CD14-positive monocyte (primary cell): Measurements from ENCODE around the gene TAS2R39. TPM values are rescaled to one million over a fixed set of nuclear protein-coding genes. Genes with fewer than 3 reads are reported as not detected.

ENCODE experiments used
- DNase-seq, 3 donors: peaks; one replicate each; pipeline ENCODE4 v3.0.0-alpha.2; 2011 to 2022
- H2AFZ ChIP-seq: 2 replicates; pipeline ENCODE4 v1.6.0; 2012; ENCODE audit warnings: mild to moderate bottlenecking, low read depth, low read length, inconsistent platforms; ENCODE audit not compliant: insufficient read depth, poor library complexity, severe bottlenecking
- H3K27ac ChIP-seq, 2 donors: 1 replicate in 1 of 2; 2 replicates in 1 of 2; pipeline ENCODE4 v1.5.1; 2012 to 2013; ENCODE audit warnings: low read length in 2 of 2, control low read depth in 1 of 2, inconsistent platforms in 1 of 2, low read depth in 1 of 2, mild to moderate bottlenecking in 1 of 2
- H3K27me3 ChIP-seq, 2 donors: one replicate each; pipeline versions ENCODE4 v1.6.0 to v1.6.1; 2011 to 2013; ENCODE audit warnings: low read length in 2 of 2; ENCODE audit not compliant: control insufficient read depth in 2 of 2, insufficient read depth in 2 of 2
- H3K36me3 ChIP-seq, 2 donors: replicated peaks in 1 of 2; 1 replicate in 1 of 2; 2 replicates in 1 of 2; pipeline versions ENCODE4 v1.5.1 to v1.6.1; 2012 to 2013; ENCODE audit warnings: low read length in 2 of 2, control low read depth in 1 of 2, inconsistent platforms in 1 of 2, mild to moderate bottlenecking in 1 of 2; ENCODE audit not compliant: insufficient read depth in 2 of 2, control insufficient read depth in 1 of 2
- H3K4me1 ChIP-seq, 2 donors: 1 replicate in 1 of 2; 2 replicates in 1 of 2; pipeline versions ENCODE4 v1.5.1 to v1.6.1; 2012 to 2013; ENCODE audit warnings: low read length in 2 of 2, control low read depth in 1 of 2, inconsistent platforms in 1 of 2, mild to moderate bottlenecking in 1 of 2, moderate library complexity in 1 of 2; ENCODE audit not compliant: insufficient read depth in 2 of 2, control insufficient read depth in 1 of 2
- H3K4me2 ChIP-seq: replicated peaks from 2 replicates; pipeline ENCODE3; 2012; ENCODE audit warnings: low read length, moderate library complexity, mild to moderate bottlenecking; ENCODE audit not compliant: poor library complexity, severe bottlenecking; ENCODE audit errors: extremely low read depth
- H3K4me3 ChIP-seq, 3 experiments: fragments of 200-600 bp in 1 of 3; sonication (generic) in 1 of 3; replicated peaks in 1 of 3; 1 replicate in 2 of 3; 2 replicates in 1 of 3; pipeline ENCODE4 v1.5.1; 2011 to 2013; ENCODE audit warnings: low read length in 3 of 3, mild to moderate bottlenecking in 3 of 3, control low read depth in 2 of 3, low read depth in 2 of 3, inconsistent platforms in 1 of 3, moderate library complexity in 1 of 3
- H3K79me2 ChIP-seq: 2 replicates; pipeline ENCODE4 v1.6.0; 2012; ENCODE audit warnings: mild to moderate bottlenecking, control low read depth, inconsistent platforms, low read length, moderate library complexity; ENCODE audit not compliant: insufficient read depth
- H3K9ac ChIP-seq: 2 replicates; pipeline ENCODE4 v1.6.0; 2017; ENCODE audit warnings: low read length, mild to moderate bottlenecking; ENCODE audit not compliant: insufficient read depth, poor library complexity, severe bottlenecking
- H3K9me3 ChIP-seq, 2 donors: replicated peaks in 1 of 2; 1 replicate in 1 of 2; 2 replicates in 1 of 2; pipeline versions ENCODE4 v1.5.1 to v1.6.1; 2012 to 2013; ENCODE audit warnings: low read length in 2 of 2, control low read depth in 1 of 2; ENCODE audit not compliant: control insufficient read depth in 1 of 2, insufficient read depth in 1 of 2
- H4K20me1 ChIP-seq: 2 replicates; pipeline ENCODE4 v1.6.0; 2012; ENCODE audit warnings: mild to moderate bottlenecking, low read length, control low read depth, moderate library complexity; ENCODE audit not compliant: insufficient read depth
- H3K27ac Mint-ChIP-seq, 7 donors: one replicate each; pipeline ENCODE4 v1.8.0; 2020; ENCODE audit warnings: mild to moderate bottlenecking in 7 of 7, mixed read lengths in 7 of 7, moderate library complexity in 6 of 7, inconsistent platforms in 2 of 7
- H3K27me3 Mint-ChIP-seq, 3 donors: one replicate each; pipeline ENCODE4 v1.8.0; 2021 to 2022; ENCODE audit warnings: low read depth in 3 of 3, mild to moderate bottlenecking in 3 of 3, mixed read lengths in 3 of 3, moderate library complexity in 3 of 3, inconsistent platforms in 1 of 3
- H3K36me3 Mint-ChIP-seq, 2 donors: one replicate each; pipeline ENCODE4 v1.8.0; 2020; ENCODE audit warnings: mixed read lengths in 2 of 2, inconsistent platforms in 1 of 2, mild to moderate bottlenecking in 1 of 2
- H3K4me1 Mint-ChIP-seq: one replicate; pipeline ENCODE4 v1.8.0; 2020; ENCODE audit warnings: mild to moderate bottlenecking, mixed read lengths
- H3K4me3 Mint-ChIP-seq, 2 donors: one replicate each; pipeline ENCODE4 v1.8.0; 2020; ENCODE audit warnings: mild to moderate bottlenecking in 2 of 2, mixed read lengths in 2 of 2, moderate library complexity in 1 of 2
- H3K9me3 Mint-ChIP-seq, 7 donors: one replicate each; pipeline ENCODE4 v1.8.0; 2020 to 2022; ENCODE audit warnings: mixed read lengths in 7 of 7, mild to moderate bottlenecking in 6 of 7, moderate library complexity in 6 of 7, inconsistent platforms in 2 of 7
- CTCF ChIP-seq: fragments of 200-600 bp; IDR thresholded peaks from one replicate; pipeline ENCODE4 v1.8.0; 2022; ENCODE audit warnings: antibody characterized with exemption, mild to moderate bottlenecking
- WGBS: methylation state at CpG from one replicate; pipeline ENCODE4 v1.1.5; 2013; ENCODE audit warnings: missing lambda C conversion rate; ENCODE audit not compliant: insufficient coverage; 5-methylcytosine and 5-hydroxymethylcytosine counted together
- intact Hi-C, 2 donors: fragments of 100-400 bp; cut with micrococcal nuclease; formaldehyde crosslinking; loops; one replicate each; pipeline versions ENCODE4 v1.15.0 to v1.15.1; 2023
- polyA minus RNA-seq: library from RNA; depleted of rRNA, polyadenylated mRNA; stranded (reverse); fragments of >200 nt; gene quantifications from 2 replicates; pipeline ENCODE4 v1.2.3, GENCODE V29; 2012
- polyA plus RNA-seq, 3 donors: library from polyadenylated mRNA; depleted of rRNA in 1 of 3; unstranded in 2 of 3; stranded (reverse) in 1 of 3; fragments of 300-500 nt in 2 of 3; fragments of >200 nt in 1 of 3; fragmentation: Illumina TruSeq in 2 of 3; gene quantifications; 1 replicate in 2 of 3; 2 replicates in 1 of 3; pipeline ENCODE4 v1.2.3, GENCODE V29; 2012 to 2021
- total RNA-seq, 12 experiments: library from RNA in 1 of 12; stranded (reverse) in 1 of 12; fragments of 120-200 nt in 1 of 12; gene quantifications; one replicate each; pipeline ENCODE4 v1.2.4 and lab custom pipeline; 2013 to 2026; ENCODE audit warnings: mixed read lengths in 6 of 12, inconsistent platforms in 1 of 12

Gene TAS2R39
- not detected for total RNA-seq (2013)
- polyA plus RNA-seq (not detected), polyA minus RNA-seq (not detected in 2 replicates), total RNA-seq (lab: John Stamatoyannopoulos, UW) (0 to 0.30 (median 0) reads per million in 11 experiments)

DNA sequence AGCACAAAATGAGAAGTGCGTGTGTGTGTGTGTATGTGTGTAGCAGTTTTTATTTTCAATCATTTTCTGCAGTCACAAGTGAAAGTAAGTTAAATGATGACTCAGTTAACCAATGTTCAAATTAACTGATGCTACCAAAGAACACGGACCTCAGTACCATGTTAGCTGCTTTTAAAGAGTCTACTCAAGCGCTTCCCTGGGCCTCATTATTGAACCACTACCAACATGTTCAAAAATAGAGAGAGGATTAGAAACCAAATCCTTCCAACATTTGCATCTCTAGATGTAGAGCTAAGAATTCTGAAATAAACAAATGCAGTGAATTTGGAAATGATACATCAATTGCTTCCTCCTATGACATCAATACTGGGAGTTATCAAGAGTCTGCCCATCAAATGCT lies at the start of gene TAS2R39:
Gene TAS2R39 (plus strand): TSS at position 396 of the 400 bp plus-strand sequence. CDS start 0 bp downstream, at position 396.
- no peak for DNase-seq
- no peaks in the 10 kb centered on the region for H4K20me1 ChIP-seq

DNA sequence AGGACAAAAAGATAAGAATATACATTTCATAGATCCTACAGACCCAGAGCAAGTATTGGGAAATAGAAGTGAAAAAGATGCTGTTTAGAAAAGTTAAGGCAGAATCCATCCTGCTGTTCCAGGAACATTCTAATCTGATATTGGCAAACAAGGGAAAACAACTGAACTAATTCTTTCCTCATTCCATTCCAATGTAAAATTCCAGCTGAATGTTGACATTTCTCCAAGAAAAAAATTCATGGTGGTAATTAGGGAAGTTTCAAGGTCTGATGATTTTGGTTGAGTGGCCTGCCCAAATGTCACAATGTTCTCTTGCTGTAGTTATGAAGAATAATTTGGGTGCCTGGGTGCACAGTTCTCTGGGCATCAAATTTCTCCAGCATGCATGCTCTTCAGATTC lies 36.1 kb upstream of the TAS2R39 start:
- H3K4me3 Mint-ChIP-seq, result no peak overlapping the region
- H3K79me2 ChIP-seq, result no peaks in the 10 kb centered on the region
- H3K4me1 ChIP-seq, result no peaks in the 10 kb centered on the region
- H3K27me3 Mint-ChIP-seq, result peaks cover 0 to 2% (median 2%) of the 10 kb centered on the region in 3 donors
- peaks cover 0 to 4% of the 10 kb centered on the region in 2 donors for H3K9me3 ChIP-seq
- H3K27ac Mint-ChIP-seq, result no peak overlapping the region
- no peak overlapping the region for H3K4me2 ChIP-seq
- no peaks in the 10 kb centered on the region for H3K36me3 Mint-ChIP-seq
- no peak overlapping the region for H3K9ac ChIP-seq
- no peak overlapping the region for H3K27ac ChIP-seq
- TF ChIP-seq CTCF, result no peak
- no peaks in the 10 kb centered on the region for H3K36me3 ChIP-seq
- peaks cover 8 to 19% (median 10%) of the 10 kb centered on the region in 7 donors for H3K9me3 Mint-ChIP-seq
- H3K27me3 ChIP-seq, result no peaks in the 10 kb centered on the region
- DNase-seq, result no peak
- no peak overlapping the region for H2AFZ ChIP-seq
- H3K4me1 Mint-ChIP-seq, result no peaks in the 10 kb centered on the region
- no peaks in the 10 kb centered on the region for H4K20me1 ChIP-seq
- intact Hi-C loops, result no loop called here
- H3K4me3 ChIP-seq, result no peak overlapping the region

More for the DNA sequence above, at the start of gene TAS2R39:
- no peak within 1 kb of the TSS for H3K27ac Mint-ChIP-seq
- intact Hi-C loops, result no loop called here
- peaks cover 0 to 2% (median 1%) of the 10 kb centered on the region in 3 donors for H3K27me3 Mint-ChIP-seq
- Histone ChIP-seq H3K27ac (no peak within 1 kb of the TSS), H3K36me3 (no peaks in the 10 kb centered on the region), H3K79me2 (no peaks in the 10 kb centered on the region), H3K4me3 (no peak within 1 kb of the TSS), H2AFZ (no peak within 1 kb of the TSS), H3K9me3 (peaks cover 7 to 14% of the 10 kb centered on the region in 2 donors), H3K9ac (no peak within 1 kb of the TSS), H3K4me1 (no peaks in the 10 kb centered on the region), H3K4me2 (no peak within 1 kb of the TSS), H3K27me3 (no peaks in the 10 kb centered on the region)
- no peaks in the 10 kb centered on the region for H3K36me3 Mint-ChIP-seq
- WGBS, result no CpG with 5 or more reads among the region's 3 CpGs
- H3K4me3 Mint-ChIP-seq, result no peak within 1 kb of the TSS
- H3K4me1 Mint-ChIP-seq, result no peaks in the 10 kb centered on the region
- H3K9me3 Mint-ChIP-seq, result peaks cover 11 to 24% (median 20%) of the 10 kb centered on the region in 7 donors
- TF ChIP-seq CTCF, result no peak
